Measurements from ENCODE around the gene PRTG. TPM values are rescaled to one million over a fixed set of nuclear protein-coding genes. Genes with fewer than 3 reads are reported as not detected.

Gene PRTG
- total and polyA plus RNA-seq, 9 of the 15 experiments (the other 6 are each of a cell fraction or from before 2014, with no cell fraction given): under 0.01 to 0.14 (median 0.06) TPM; not detected in 1

GRCh38 chr15:55740359-55740878 lies 2.5 kb downstream of the PRTG start:
- H3K9me1 ChIP-seq (ENCODE audit: control insufficient read depth, insufficient read depth, low read length): no peaks in the 10 kb centered on the region
- ATAC-seq (no peak), FAIRE-seq (no peak), DNase-seq (ENCODE audit: extremely low read depth in 1 of 4, low spot score in 3 of 4) (no peak)
- H3K9ac ChIP-seq (ENCODE audit: insufficient read depth in 1 of 2, low read depth in 2 of 2, low read length in 2 of 2): no peak overlapping the region
- no peaks in the 10 kb centered on the region for H3K9me3 ChIP-seq (replicated peaks; ENCODE audit: control insufficient read depth, insufficient read depth, low read depth, low read length)
- WGBS (ENCODE audit: insufficient coverage, low coverage, missing lambda C conversion rate): 0% methylated on average over 11 of the region's 11 CpGs
- no peak overlapping the region for H3K4me3 ChIP-seq
- intact Hi-C loops (cut with micrococcal nuclease) (no loop called here), in situ Hi-C loops (cut with MboI) (no loop called here)
- H3K4me1 ChIP-seq (replicated peaks in 1 of 2; ENCODE audit: control insufficient read depth in 2 of 2, insufficient read depth in 2 of 2, low read length in 2 of 2): peaks cover 4 to 13% of the 10 kb centered on the region in 2 experiments; a peak in 4 of 5 replicates
- TF ChIP-seq RNF2 (IDR thresholded peaks at IDR 0.05): peak; percentile 36; the same call in 1 of the 2 replicates
- no peak for TF ChIP-seq NEUROD1 (IDR thresholded peaks at IDR 0.05; ENCODE audit: borderline replicate concordance, low read depth, low read length, partially characterized antibody)
- no peak for TF ChIP-seq THRA (IDR thresholded peaks at IDR 0.05)
- peak; percentile 92 for TF ChIP-seq CBX8 (IDR thresholded peaks at IDR 0.05; ENCODE audit: borderline replicate concordance, extremely low read depth, low read depth, low read length, poor library complexity, severe bottlenecking)
- peak; percentile 30 for TF ChIP-seq ZFP36 (IDR thresholded peaks at IDR 0.05; ENCODE audit: low read depth, low read length, partially characterized antibody)
- TF ChIP-seq SLC30A9 (CRISPR knock-in tag; IDR thresholded peaks at IDR 0.05): no peak
- TF ChIP-seq, protein P1, sequence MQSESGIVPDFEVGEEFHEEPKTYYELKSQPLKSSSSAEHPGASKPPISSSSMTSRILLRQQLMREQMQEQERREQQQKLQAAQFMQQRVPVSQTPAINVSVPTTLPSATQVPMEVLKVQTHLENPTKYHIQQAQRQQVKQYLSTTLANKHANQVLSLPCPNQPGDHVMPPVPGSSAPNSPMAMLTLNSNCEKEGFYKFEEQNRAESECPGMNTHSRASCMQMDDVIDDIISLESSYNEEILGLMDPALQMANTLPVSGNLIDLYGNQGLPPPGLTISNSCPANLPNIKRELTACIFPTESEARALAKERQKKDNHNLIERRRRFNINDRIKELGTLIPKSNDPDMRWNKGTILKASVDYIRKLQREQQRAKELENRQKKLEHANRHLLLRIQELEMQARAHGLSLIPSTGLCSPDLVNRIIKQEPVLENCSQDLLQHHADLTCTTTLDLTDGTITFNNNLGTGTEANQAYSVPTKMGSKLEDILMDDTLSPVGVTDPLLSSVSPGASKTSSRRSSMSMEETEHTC (IDR thresholded peaks at IDR 0.05): no peak
- TF ChIP-seq, protein P2, sequence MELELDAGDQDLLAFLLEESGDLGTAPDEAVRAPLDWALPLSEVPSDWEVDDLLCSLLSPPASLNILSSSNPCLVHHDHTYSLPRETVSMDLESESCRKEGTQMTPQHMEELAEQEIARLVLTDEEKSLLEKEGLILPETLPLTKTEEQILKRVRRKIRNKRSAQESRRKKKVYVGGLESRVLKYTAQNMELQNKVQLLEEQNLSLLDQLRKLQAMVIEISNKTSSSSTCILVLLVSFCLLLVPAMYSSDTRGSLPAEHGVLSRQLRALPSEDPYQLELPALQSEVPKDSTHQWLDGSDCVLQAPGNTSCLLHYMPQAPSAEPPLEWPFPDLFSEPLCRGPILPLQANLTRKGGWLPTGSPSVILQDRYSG (tag; conservative IDR thresholded peaks at IDR 0.05; ENCODE audit: low read depth): no peak
- TF ChIP-seq IRF1 (CRISPR knock-in tag; IDR thresholded peaks at IDR 0.05; ENCODE audit: borderline replicate concordance): no peak
- TF ChIP-seq HOXB6 (CRISPR knock-in tag; IDR thresholded peaks at IDR 0.05; ENCODE audit: borderline replicate concordance): no peak
- H2AFZ ChIP-seq (ENCODE audit: low read depth, low read length): no peak overlapping the region
- H4K20me1 ChIP-seq (replicated peaks; ENCODE audit: control insufficient read depth, insufficient read depth, low read length): no peaks in the 10 kb centered on the region
- H3K36me3 ChIP-seq (ENCODE audit: control insufficient read depth, insufficient read depth, low read length): no peaks in the 10 kb centered on the region
- H3K4me2 ChIP-seq (ENCODE audit: insufficient read depth, low read length): no peak overlapping the region
- H3K27me3 ChIP-seq (ENCODE audit: control insufficient read depth in 2 of 2, insufficient read depth in 2 of 2, low read length in 2 of 2): peaks cover 33 to 42% of the 10 kb centered on the region in 2 experiments
- ChIA-PET CTCF (ENCODE audit: low intra/inter-chr PET ratio) (no interaction called here), POLR2A (interaction anchor here (0.6 kb wide), 1 partner anchor 34 kb away, joined by 3 read pairs; no protein-coding TSS in a partner anchor)
- no TSS peak for BruUV-seq (replicated peaks)
- H3K27ac ChIP-seq (ENCODE audit: extremely low read depth, low read depth, low read length): no peak overlapping the region
- H3K79me2 ChIP-seq (ENCODE audit: control insufficient read depth, insufficient read depth, low read length): no peaks in the 10 kb centered on the region

Measured in K562 (cell line).